Transverse colon (tissue), 4 donors: ENCODE results near the gene SLMAP. TPM values are rescaled to one million over a fixed set of nuclear protein-coding genes. Genes with fewer than 3 reads are reported as not detected.

Experiments used
- DNase-seq: peaks from one replicate; pipeline ENCODE4 v3.0.0-alpha.2; 2019
- H3K27ac ChIP-seq, 4 donors: fragments of 200-600 bp; sonication (generic); 2 replicates each; pipeline ENCODE4 v1.5.1; 2016 to 2018; ENCODE audit warnings: inconsistent platforms in 4 of 4
- H3K27me3 ChIP-seq: fragments of 200-600 bp; sonication (generic); 2 replicates; pipeline ENCODE4 v1.5.1; 2017; ENCODE audit warnings: inconsistent platforms
- H3K36me3 ChIP-seq, 4 donors: fragments of 200-600 bp; sonication (generic); 2 replicates each; pipeline ENCODE4 v1.5.1; 2017 to 2019; ENCODE audit warnings: inconsistent platforms in 4 of 4
- H3K4me1 ChIP-seq, 4 donors: fragments of 200-600 bp; sonication (generic); 2 replicates each; pipeline ENCODE4 v1.5.1; 2017 to 2020; ENCODE audit warnings: inconsistent platforms in 4 of 4
- H3K4me3 ChIP-seq, 4 donors: fragments of 200-600 bp; sonication (generic); 1 replicate in 1 of 4; 2 replicates in 3 of 4; pipeline versions ENCODE4 v1.5.1 to v1.6.1; 2017 to 2019; ENCODE audit warnings: inconsistent platforms in 4 of 4
- H3K9me3 ChIP-seq, 2 donors: fragments of 200-600 bp; sonication (generic); 2 replicates each; pipeline ENCODE4 v1.5.1; 2017 to 2019; ENCODE audit warnings: inconsistent platforms in 2 of 2
- CTCF ChIP-seq, 5 experiments: fragments of 200-600 bp in 3 of 5; fragments of 450-650 bp in 2 of 5; sonication (generic) in 3 of 5; IDR thresholded peaks; 1 replicate in 2 of 5; 2 replicates in 3 of 5; pipeline ENCODE4 v1.5.1; 2016 to 2017; ENCODE audit warnings: antibody characterized with exemption in 5 of 5, inconsistent platforms in 3 of 5, mild to moderate bottlenecking in 2 of 5, moderate library complexity in 1 of 5
- EP300 ChIP-seq: sonication (generic); formaldehyde crosslinking; IDR thresholded peaks from one replicate; pipeline ENCODE4 v1.6.1; 2017; ENCODE audit warnings: antibody characterized with exemption, low read depth
- POLR2A ChIP-seq: fragments of 450-650 bp; IDR thresholded peaks from one replicate; pipeline ENCODE4 v1.6.1; 2016; ENCODE audit warnings: antibody characterized with exemption, mild to moderate bottlenecking, moderate library complexity
- POLR2AphosphoS5 ChIP-seq, 3 donors: sonication (generic); formaldehyde crosslinking; IDR thresholded peaks; one replicate each; pipeline ENCODE4 v1.6.1; 2016; ENCODE audit warnings: antibody characterized with exemption in 3 of 3
- WGBS, 2 donors: methylation state at CpG; one replicate each; pipeline ENCODE4 v1.1.5; 2018; ENCODE audit warnings: low coverage in 1 of 2; 5-methylcytosine and 5-hydroxymethylcytosine counted together
- in situ Hi-C, 4 donors: fragments of 200-750 bp; cut with MboI; loops; one replicate each; pipeline versions ENCODE4 v1.15.0 to v1.15.1; 2017; ENCODE audit warnings: low sequenced_read_pairs in 3 of 4, low pct_ligation_motif_present in 1 of 4, low pct_unique_long_range_greater_than_20kb in 1 of 4
- intact Hi-C: fragments of 100-400 bp; cut with DNase I; formaldehyde crosslinking; loops from one replicate; pipeline ENCODE4 v1.15.1; 2023; ENCODE audit warnings: low total_unique reads
- total RNA-seq, 4 donors: library from RNA; depleted of rRNA; stranded (reverse); fragments of >200 nt; gene quantifications; one replicate each; pipeline ENCODE4 v1.1.0, GENCODE V29; 2016

The SLMAP gene
- total RNA-seq, 4 donors from 2014 or later, result 111 to 162 (median 119) TPM

- DNase-seq, result no peak
- in situ Hi-C loops, result no loop called here
- H3K27ac ChIP-seq, result peak overlapping the region in 1 of 4 donors; percentile 33
- H3K4me1 ChIP-seq, result peaks cover 0 to 10% (median 0%) of the 10 kb centered on the region in 4 donors
- H3K27me3 ChIP-seq, result no peaks in the 10 kb centered on the region
- TF ChIP-seq EP300 (no peak), CTCF (IDR thresholded peaks at IDR 0.05) (no peak), POLR2AphosphoS5 (IDR thresholded peaks at IDR 0.05) (no peak), POLR2A (no peak)
- no peak overlapping the region for H3K4me3 ChIP-seq
- WGBS, 2 donors, result 12 to 17% methylated on average over 2 of the region's 2 CpGs
- H3K36me3 ChIP-seq, result no peaks in the 10 kb centered on the region
- H3K9me3 ChIP-seq, result no peaks in the 10 kb centered on the region
- intact Hi-C loops, result no loop called here
Observed at GRCh38 chr3:57709559-57709958, 46.5 kb upstream of the SLMAP start.

- no peak for TF ChIP-seq POLR2A
- Histone ChIP-seq H3K9me3 (no peaks in the 10 kb centered on the region), H3K27me3 (no peaks in the 10 kb centered on the region), H3K27ac (no peak overlapping the region), H3K4me3 (no peak overlapping the region), H3K4me1 (no peaks in the 10 kb centered on the region), H3K36me3 (no peaks in the 10 kb centered on the region)
- intact Hi-C loops, result no loop called here
- 69 to 78% methylated on average over 4 of the region's 4 CpGs for WGBS, 2 donors
- in situ Hi-C loops, result no loop called here
- DNase-seq, result no peak
Observed at GRCh38 chr3:57715686-57716085, 40.4 kb upstream of the SLMAP start.

- Histone ChIP-seq H3K27ac (no peak overlapping the region), H3K36me3 (no peaks in the 10 kb centered on the region), H3K27me3 (no peaks in the 10 kb centered on the region), H3K9me3 (no peaks in the 10 kb centered on the region), H3K4me3 (no peak overlapping the region), H3K4me1 (no peaks in the 10 kb centered on the region)
- no peak for DNase-seq
- TF ChIP-seq EP300 (no peak), CTCF (IDR thresholded peaks at IDR 0.05) (no peak), POLR2A (no peak), POLR2AphosphoS5 (IDR thresholded peaks at IDR 0.05) (no peak)
- intact Hi-C loops (no loop called here), in situ Hi-C loops (no loop called here)
- 90 to 93% methylated on average over 6 of the region's 6 CpGs for WGBS, 2 donors
Observed at GRCh38 chr3:57717205-57717868, 38.8 kb upstream of the SLMAP start.

- 71 to 88% methylated on average over 1 of the region's 1 CpG for WGBS, 2 donors
- Histone ChIP-seq H3K27ac (no peak overlapping the region), H3K36me3 (no peaks in the 10 kb centered on the region), H3K4me1 (no peaks in the 10 kb centered on the region), H3K27me3 (no peaks in the 10 kb centered on the region), H3K4me3 (no peak overlapping the region), H3K9me3 (no peaks in the 10 kb centered on the region)
- no peak for TF ChIP-seq EP300
- no peak for TF ChIP-seq POLR2A
- no peak for TF ChIP-seq CTCF (IDR thresholded peaks at IDR 0.05)
- no peak for TF ChIP-seq POLR2AphosphoS5 (IDR thresholded peaks at IDR 0.05)
- in situ Hi-C loops (no loop called here), intact Hi-C loops (no loop called here)
- DNase-seq, result no peak
Observed at GRCh38 chr3:57718118-57718517, 38.0 kb upstream of the SLMAP start.

GRCh38 chr3:57726397-57726796 lies 29.7 kb upstream of the SLMAP start:
- no peaks in the 10 kb centered on the region for H3K4me1 ChIP-seq
- no peaks in the 10 kb centered on the region for H3K27me3 ChIP-seq
- no peaks in the 10 kb centered on the region for H3K9me3 ChIP-seq
- no peaks in the 10 kb centered on the region for H3K36me3 ChIP-seq
- in situ Hi-C loops (no loop called here), intact Hi-C loops (no loop called here)
- no peak overlapping the region for H3K4me3 ChIP-seq
- no peak overlapping the region for H3K27ac ChIP-seq
- no peak for TF ChIP-seq CTCF (IDR thresholded peaks at IDR 0.05)
- TF ChIP-seq EP300, result no peak
- no peak for TF ChIP-seq POLR2A
- TF ChIP-seq POLR2AphosphoS5 (IDR thresholded peaks at IDR 0.05), result no peak
- no peak for DNase-seq
